NCI-H226 (cell line): ENCODE results near the gene RNF214.
"Not testable (repeated sequence)": the region's sequence is repeated elsewhere in the genome, so short reads cannot be mapped to it uniquely, and the experiment has no call there.

Experiments used
- DNase-seq: peaks from one replicate; pipeline ENCODE4 v3.0.0-alpha.2; 2015

Gene RNF214

DNA sequence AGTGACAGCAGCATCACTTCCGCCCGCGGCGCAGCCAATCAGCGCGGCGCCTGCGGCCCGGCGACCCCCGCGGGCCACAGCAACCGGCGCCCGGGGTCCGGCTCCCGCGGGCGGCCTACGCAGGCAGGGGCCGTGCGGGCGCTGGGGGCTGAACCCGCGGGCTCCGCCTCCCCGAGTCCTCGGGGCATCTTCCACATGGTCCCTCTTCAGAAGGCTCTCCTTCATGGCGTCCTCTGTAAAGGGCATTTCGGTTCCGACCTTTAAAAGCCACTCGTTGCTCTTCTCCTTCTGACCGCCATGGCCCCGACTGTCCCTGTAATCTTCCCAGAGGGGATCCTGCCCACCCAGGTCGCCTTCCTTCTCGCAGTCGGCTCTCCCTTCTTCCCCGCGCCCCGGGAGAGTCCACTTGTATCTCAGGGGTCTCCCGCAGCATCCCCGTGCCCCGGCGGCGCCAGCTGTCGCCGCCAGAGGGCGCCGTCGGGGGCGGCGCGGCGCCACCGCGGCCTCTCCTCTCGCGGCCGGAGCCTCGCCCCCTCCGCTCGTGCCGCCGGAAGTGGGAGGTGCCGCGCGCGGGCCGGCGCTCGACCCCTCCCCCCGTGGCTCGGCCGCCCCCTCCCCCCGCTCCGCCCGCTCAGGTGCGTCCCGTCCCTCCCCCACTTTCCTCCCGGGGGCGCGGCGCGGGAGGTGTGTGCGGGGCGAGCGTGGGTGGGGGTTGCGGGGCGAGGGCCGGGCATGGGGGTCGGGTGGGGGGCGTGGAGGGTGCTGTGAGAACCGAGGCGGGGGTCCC, at the start of gene RNF214:
RNF214 (plus strand) TSS at position 580 of the 787 bp plus-strand sequence. CDS start 1,602 bp downstream, outside the sequence.
- DNase-seq = peak; percentile 69

DNA sequence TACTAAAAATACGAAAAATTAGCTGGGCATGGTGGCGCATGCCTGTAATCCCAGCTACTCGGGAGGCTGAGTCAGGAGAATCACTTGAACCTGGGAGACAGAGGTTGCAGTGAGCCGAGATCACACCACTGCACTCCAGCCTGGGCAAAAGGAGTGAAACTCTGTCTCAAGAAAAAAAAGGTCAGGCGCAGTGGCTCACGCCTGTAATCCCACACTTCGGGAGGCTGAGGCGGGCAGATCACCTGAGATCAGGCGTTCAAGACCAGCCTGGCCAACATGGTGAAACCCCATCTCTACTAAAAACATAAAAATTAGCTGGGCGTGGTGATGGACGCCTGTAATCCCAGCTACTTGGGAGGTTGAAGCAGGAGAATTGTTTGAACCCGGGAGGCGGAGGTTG, 49.3 kb upstream of the RNF214 start:
- not testable (repeated sequence) for DNase-seq

- no peak for DNase-seq
Observed at GRCh38 chr11:117183724-117184349, 48.6 kb upstream of the RNF214 start.

DNA sequence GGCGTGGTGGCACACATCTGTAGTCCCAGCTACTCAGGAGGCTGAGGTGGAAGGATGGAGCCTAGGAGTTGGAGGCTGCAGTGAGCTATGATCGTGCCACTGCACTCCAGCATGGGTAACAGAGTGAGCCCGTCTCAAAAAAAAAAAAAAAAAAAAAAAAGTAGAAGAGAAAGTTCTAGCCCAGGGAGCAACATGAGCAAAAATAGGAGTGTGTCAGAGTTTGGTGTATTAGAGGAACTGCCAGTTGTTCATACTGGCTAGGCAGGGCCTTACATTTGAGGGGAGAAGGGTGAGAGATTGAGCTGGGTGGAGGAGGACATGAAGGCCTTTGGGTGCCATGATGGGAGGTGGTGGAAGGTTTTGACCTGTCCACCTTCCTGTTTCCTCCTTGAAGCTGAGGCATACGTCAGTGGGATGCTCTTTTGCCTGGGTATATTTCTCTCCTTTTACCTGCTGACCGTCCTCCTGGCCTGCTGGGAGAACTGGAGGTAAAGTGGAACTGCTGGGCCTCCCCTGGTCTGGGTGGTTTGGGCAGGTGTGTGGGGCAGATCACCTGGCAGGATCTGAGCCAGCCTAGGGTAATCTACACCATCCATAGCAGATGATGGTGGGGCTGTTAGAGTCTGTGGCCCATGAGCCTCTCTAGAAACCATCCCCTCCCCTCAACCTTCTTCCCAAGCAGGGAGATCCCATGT, 46.6 kb upstream of the RNF214 start:
- DNase-seq = no peak

DNA sequence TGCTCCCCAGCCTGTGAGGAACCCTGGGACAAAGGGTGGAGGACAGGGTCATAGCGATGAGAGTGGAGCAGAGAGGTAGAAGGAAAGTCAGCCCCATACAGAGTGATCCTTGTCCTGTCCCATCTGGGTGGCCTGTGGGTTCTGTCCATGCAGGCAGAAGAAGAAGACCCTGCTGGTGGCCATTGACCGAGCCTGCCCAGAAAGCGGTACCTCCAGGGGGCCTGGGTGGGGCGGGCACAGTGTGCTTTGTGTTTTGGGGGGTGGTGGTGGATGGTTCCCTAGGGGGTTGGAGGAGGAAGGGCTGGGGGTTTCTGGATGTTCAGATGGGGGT, 46.1 kb upstream of the RNF214 start:
- DNase-seq = no peak

DNA sequence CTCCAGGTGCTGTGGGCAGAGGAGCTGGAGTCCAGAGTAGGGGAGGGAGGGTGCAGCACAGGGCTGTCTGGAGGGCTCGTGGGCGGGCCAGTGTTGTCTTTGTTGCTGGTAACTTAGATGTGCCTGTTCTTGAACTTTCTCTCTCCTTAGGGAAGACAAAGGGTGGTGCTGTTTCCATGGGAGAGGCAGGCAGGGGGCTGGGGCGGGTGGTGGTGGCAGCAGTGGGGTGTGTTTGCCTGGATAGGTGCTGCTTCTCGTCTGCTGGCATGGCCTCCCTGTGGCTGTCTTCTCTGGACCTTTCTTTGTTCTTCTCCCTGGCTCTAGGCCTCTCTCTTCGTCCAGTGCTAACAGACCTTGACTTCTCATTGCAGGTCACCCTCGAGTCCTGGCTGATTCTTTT, 45.5 kb upstream of the RNF214 start:
- DNase-seq = no peak

DNA sequence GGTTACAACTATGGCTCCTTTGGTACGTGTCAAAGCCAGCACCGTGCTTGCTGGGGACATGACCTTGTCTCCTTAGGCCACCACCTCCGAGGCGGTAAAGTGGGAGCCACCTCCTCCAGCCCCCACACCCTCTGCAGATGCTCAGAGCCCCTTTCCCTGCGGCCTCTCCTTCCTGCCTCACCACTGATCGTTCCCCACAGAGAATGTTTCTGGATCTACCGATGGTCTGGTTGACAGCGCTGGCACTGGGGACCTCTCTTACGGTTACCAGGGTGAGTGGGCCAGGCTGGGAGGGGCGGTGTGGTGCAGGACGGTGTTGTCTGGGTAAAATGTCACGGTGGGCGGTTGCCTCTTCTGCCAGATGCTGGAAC, 45.1 kb upstream of the RNF214 start:
- no peak for DNase-seq

- DNase-seq = no peak
Observed at GRCh38 chr11:117187799-117188481, 44.5 kb upstream of the RNF214 start.

DNA sequence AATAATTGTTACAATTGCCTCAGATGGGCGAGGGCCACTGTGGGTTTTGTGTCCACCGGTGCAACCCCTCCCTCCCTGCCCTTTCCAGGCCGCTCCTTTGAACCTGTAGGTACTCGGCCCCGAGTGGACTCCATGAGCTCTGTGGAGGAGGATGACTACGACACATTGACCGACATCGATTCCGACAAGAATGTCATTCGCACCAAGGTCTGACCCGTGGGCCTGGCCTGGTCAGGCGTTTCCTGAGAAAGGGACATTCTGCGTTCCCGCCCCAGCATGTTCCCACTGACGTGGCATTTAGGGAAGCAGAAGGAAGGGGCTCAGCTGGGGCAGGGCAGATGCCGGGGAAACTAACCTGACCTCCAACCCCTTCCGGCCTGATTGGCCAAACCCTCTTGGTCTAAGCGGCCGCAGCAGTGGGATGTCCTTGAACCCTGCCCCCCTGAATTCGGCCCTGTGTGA, 43.8 kb upstream of the RNF214 start:
- no peak for DNase-seq

DNA sequence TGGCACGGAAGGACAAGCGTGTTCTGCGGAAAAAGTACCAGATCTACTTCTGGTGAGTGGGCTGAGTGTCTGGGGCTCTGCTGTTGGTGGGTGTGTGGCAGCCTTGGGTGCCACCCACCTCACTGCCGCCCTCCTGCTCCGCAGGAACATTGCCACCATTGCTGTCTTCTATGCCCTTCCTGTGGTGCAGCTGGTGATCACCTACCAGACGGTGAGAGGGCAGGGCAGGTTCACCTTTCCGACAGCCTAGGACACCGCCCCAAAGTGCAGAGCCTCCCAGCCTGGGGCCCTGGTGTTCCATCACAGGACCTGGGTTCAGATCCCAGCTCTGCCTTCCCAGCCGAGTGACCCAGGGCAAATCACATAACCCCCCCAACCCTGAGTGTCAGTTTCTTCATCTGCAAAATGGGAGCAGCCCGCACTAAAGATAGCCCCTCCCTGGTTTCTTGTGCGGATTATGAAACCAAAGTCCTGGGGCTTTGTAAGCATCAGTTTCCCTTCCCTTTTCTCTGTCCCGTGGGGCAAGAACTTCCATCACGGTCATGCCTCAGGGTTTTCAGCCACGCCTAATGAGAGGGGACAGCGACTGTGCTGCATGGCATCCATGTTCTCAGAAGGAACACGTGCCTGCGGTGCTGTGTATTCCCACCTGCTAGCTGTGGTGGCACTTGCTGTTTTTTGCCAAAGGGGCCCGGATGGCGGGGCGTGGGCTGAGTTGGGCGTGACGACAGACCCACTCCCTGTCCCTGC, 43.1 kb upstream of the RNF214 start:
- no peak for DNase-seq

DNA sequence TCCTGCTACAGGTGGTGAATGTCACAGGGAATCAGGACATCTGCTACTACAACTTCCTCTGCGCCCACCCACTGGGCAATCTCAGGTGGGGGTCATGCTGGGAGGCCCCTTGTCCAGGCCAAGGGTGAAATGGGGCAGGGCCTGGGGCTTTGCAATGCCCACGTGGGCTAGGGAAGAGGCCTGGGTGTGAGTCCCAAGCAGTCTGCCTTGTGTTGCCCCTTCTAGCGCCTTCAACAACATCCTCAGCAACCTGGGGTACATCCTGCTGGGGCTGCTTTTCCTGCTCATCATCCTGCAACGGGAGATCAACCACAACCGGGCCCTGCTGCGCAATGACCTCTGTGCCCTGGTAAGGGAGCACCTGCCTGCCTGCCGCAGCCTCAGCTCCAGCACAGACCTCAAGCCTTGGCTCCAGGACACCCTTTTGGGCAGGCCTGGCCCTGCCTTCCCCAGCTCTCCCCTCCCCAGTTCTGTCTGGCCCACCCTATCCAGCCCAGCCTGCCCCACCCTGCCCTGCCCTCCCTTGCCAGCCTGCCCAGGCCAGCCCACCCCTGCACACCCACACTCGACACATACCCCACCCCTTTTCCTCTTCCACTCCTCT, 42.4 kb upstream of the RNF214 start:
- DNase-seq = no peak

- no peak for DNase-seq
Observed at GRCh38 chr11:117191680-117192400, 40.6 kb upstream of the RNF214 start.

- DNase-seq = no peak
Observed at GRCh38 chr11:117192401-117192875, 40.0 kb upstream of the RNF214 start.

DNA sequence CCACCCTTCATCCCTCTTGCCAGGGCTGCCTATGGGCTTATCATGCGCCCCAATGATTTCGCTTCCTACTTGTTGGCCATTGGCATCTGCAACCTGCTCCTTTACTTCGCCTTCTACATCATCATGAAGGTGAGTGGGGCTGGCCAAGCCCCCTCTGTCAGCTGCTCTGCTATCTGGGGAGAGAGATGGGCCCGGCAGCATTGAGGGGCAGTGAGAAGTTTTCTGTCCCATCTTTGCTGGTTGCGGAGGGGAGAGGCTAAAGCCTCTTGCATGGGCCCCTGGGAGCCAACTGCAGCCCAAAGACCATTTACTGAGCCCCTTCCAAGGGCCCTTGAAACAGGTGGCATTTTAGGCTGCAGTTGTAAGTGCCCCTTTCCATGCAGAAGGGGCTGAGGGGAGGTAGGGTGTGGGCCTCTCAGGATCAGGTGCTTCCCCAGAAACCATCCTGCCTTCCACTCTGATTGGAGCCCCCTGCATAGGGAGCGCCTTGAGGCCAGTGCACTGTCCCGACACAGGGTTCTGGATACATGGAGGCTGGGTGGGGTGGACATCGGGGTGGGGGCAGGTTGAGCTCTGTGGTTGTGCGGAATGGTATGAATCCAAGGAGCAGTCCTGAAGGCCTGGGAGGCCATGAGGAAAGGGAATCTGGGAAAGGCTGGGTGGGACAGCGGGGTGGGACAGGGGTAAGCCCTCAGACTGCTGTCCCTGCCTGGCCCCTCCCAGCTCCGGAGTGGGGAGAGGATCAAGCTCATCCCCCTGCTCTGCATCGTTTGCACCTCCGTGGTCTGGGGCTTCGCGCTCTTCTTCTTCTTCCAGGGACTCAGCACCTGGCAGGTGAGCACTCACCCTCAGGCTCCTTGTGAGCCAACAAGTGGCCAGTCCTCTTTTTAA, 39.1 kb upstream of the RNF214 start:
- no peak for DNase-seq

DNA sequence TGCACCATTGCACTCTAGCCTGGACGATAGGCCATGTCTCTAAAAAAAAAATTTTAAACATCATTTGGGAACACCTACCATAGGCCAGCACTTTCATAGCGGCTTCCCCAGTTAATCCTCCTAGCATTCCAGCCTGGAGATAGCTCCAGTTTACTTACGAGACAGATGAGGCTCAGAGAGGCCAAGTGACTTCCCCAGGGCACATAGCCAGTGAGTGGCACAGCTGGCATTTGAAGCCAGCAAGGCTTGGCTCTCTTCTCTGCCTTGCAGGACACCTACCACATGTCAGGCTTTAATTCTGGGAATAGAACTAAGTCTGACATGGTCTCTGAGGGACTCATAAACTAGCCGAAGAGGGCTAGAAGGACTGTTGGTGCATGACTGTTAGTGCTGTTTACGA, 38.2 kb upstream of the RNF214 start:
- DNase-seq = no peak

DNA sequence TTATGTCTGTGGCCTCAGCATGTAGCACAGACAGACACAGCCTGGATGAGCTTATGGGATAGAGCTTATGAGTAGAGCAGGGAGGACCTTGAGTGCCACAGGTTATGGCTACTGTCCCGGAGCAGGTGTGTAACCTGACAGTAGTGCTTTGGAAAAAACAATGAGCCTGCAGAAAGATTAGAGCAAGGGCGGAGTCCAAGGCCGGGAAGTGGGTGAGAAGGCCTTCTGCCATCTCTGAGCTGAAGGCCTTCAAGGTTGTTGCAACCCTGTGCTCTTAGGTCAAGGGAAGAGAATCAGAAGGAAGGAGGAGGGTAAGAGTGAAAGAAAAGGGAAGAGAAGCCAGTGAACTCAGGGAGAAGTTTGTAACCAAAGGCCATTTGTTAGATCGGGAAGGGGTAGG, 37.2 kb upstream of the RNF214 start:
- DNase-seq = no peak

GRCh38 chr11:117195761-117196160, 36.7 kb upstream of the RNF214 start:
- DNase-seq = no peak

DNA sequence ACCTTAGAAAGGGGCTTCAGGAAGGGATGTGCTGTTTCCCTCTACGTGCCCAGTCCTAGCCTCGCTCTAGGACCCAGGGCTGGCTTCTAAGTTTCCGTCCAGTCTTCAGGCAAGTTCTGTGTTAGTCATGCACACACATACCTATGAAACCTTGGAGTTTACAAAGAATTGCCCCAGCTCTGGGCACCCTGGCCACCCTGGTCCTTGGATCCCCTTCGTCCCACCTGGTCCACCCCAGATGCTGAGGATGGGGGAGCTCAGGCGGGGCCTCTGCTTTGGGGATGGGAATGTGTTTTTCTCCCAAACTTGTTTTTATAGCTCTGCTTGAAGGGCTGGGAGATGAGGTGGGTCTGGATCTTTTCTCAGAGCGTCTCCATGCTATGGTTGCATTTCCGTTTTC, 35.5 kb upstream of the RNF214 start:
- no peak for DNase-seq

- no peak for DNase-seq
Observed at GRCh38 chr11:117197516-117198456, 34.7 kb upstream of the RNF214 start.
